ENCODE data around the gene FLT3.

FLT3 gene

GRCh38 chr13:27956576-27957300 is 143.6 kb downstream of the FLT3 start:
- no peak for DNase-seq

- no peak for DNase-seq
Measured at GRCh38 chr13:27955014-27955591, 145.3 kb downstream of the FLT3 start.

- no peak for DNase-seq
Measured at GRCh38 chr13:27954406-27954851, 145.9 kb downstream of the FLT3 start.

GRCh38 chr13:27953676-27954405 is 146.5 kb downstream of the FLT3 start:
- DNase-seq, result peak in 1 of 2 donors; percentile 61
